NAMALWA (cell line): Measurements from ENCODE around the gene LRFN5.
"Not testable (repeated sequence)": the region's sequence is repeated elsewhere in the genome, so short reads cannot be mapped to it uniquely, and the experiment has no call there.

Source experiments
- DNase-seq: peaks from one replicate; pipeline ENCODE4 v3.0.0-alpha.2; 2015; ENCODE audit warnings: low spot score

The LRFN5 gene

DNA sequence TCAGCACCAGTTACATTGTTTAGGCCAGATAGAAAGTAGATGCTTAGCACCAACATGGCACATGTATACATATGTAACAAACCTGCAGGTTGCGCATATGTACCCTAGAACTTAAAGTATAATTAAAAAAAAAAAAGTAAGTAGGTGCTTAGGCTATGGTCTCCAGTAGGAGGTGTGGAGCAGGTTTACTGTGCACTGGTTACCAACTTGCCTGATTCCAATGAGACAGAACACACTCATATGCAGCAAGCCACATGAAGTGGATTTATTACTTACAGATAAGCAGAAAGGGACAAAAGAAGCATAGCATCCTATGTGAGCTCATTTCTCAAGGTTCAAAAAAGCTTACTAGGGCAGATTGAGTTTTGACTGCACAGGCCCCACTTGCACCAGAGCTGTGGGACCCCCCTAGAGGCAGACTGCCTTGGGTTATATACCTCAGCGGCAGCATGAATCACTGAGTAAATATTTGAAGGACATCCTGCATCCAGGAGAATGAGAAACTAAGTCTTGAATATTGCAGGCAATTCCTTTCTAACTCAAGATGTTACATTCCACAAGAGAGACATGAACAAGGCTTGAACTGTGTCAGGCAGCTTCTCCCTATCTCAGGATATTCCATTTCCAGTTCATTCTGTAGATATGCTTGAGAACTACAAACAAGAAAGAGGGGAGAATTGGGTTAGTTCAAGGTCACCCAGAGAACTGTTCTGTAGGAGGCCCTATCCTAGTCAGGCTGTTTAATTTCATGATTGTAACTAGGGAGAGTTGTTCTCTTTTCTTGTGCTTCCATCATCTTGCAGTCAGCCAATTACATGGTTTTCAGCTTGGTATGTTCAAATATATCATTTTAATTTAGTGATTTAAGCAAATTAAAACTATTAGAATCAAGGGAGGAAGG is 30.1 kb downstream of the LRFN5 start:
- no peak for DNase-seq

DNA sequence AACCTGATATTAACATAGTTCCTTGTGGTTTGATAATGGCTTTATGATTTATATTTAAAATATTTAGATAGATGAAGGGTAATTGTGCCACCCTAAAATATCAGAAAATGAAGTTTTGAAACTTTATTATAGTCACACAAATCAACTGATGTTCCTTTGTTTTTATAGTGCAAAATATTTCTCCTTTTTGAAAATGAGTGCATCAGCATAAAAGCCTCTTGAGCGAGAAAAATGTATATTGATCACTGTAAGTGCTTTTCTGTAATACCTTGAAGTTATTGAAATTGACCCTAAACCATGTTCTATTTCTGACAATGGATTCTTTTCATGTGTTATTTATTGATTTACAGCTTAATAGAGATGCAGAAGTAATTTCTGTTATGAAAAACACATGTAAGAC is 35.0 kb downstream of the LRFN5 start:
- no peak for DNase-seq

GRCh38 chr14:41642367-41642766 is 35.7 kb downstream of the LRFN5 start:
- DNase-seq = no peak

- DNase-seq = no peak
These were observed 36.1 kb downstream of the LRFN5 start for GRCh38 chr14:41642789-41643188.

DNA sequence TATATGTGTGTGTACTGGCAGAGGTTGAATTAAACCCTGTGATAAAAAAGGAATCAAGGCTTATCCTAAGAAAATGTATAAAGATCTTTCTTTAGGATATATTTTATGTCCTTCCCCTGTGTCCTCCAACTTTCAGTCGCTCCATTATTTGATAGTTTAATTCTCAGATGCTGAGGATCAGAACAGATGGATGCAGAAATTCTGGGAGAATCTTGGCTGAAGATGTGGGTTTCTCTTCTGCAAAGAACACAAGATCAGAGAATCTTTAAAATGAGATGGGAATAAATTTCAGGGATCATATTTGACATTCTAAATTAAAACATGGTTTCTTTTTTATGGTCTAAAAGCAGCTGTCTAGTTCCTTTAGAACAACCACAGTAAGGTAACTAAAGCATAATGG is 37.9 kb downstream of the LRFN5 start:
- no peak for DNase-seq

- no peak for DNase-seq
These were observed 44.1 kb downstream of the LRFN5 start for GRCh38 chr14:41650802-41651201.

DNA sequence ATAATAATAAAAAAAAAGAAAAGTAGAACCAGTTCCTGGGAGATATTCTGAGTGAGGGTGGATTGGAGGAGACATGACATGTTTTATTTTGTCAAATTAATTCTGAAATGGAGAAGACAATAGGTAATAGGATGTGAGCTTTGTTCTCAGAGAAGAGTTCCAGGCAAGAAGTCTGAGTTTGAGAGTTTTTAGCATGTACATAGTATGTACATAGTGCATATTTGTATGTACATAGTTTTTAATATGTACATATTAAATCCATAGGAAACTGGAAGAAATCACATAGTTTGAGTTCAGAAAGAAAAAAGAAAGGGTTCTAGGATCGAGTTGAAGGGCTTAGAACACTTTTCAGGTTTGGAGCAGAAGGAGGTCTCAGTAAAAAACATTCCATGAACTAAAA is 47.5 kb downstream of the LRFN5 start:
- DNase-seq = no peak

- no peak for DNase-seq
These were observed 56.2 kb downstream of the LRFN5 start for GRCh38 chr14:41662780-41663472.

DNA sequence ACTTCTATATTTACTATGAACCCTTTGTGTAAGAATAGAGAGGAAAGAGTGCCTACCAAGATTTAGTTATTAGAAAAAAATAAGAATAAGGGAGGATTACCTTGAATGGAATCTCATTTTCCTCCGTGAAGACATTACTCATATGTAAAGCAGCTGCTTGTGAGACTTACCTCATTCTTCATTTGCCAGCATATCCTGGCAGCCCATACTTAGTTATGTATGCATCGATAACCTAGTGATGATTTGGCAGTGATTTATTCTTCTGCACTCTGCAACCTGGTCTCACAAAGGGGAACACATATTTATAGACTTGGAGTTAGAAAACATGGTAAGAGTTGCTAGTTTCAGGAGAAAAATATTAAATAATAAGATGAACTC is 56.8 kb downstream of the LRFN5 start:
- no peak for DNase-seq

- no peak for DNase-seq
These were observed 59.6 kb downstream of the LRFN5 start for GRCh38 chr14:41666301-41666700.

DNA sequence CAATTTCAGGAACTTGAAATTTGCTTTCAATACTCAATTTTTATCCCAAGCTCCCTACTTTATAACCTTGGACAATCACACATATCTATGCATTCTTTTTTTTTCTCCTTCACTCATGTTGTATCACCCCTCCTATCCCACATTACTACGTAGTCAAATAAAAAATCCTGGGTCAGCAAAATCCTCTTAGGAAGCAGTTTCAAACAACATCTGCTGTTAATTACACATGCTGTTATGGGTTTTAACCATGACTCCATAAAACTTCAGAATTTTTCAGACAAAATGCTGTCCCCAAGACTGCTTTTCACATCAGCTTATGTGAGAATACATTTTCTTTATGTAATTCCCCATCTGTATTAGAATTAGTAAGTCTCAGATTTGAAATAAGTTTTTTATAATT is 61.7 kb downstream of the LRFN5 start:
- no peak for DNase-seq

DNA sequence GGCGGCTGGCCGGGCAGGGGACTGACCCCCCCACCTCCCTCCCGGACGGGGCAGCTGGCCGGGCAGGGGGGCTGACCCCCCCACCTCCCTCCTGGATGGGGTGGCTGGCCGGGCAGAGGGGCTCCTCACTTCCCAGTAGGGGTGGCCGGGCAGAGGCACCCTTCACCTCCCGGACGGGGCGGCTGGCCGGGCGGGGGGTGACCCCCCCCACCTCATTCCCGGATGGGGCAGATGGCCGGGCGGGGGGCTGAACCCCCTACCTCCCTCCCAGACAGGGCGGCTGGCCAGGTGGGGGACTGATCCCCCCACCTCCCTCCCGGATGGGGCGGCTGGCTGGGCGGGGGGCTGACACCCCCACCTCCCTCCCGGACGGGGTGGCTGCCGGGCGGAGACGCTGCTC is 66.9 kb downstream of the LRFN5 start:
- not testable (repeated sequence) for DNase-seq

DNA sequence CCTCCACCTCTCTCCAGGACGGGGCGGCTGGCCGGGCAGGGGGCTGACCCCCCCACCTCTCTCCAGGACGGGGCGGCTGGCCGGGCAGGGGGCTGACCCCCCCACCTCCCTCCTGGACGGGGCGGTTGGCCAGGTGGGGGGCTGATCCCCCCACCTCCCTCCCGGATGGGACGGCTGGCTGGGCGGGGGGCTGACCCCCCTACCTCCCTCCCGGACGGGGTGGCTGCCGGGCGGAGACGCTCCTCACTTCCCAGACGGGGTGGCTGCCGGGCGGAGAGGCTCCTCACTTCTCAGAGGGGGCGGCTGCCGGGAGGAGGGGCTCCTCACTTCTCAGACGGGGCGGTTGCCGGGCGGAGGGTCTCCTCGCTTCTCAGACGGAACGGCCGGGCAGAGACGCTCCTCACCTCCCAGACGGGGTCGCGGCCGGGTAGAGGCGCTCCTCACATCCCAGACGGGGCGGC is 67.9 kb downstream of the LRFN5 start:
- not testable (repeated sequence) for DNase-seq

GRCh38 chr14:41699486-41699885 is 92.8 kb downstream of the LRFN5 start:
- no peak for DNase-seq

GRCh38 chr14:41718477-41719166 is 111.9 kb downstream of the LRFN5 start:
- no peak for DNase-seq

DNA sequence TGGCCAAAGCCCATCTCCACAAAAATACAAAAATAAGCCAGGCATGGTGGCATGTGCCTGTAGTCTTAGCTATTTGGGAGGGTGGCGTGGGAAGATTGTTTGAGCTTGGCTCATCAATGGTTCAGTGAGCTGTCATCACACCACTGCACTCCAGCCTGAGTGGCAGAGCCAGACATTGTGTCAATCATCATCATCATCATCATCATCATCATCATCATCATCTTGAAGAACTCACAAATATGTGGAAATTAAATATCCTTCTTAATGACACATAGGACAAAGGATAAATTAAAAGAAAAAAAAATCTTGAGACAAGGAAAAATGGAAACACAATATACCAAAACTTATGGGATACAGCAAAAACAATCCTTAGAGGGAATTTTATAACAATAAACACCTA is 132.5 kb downstream of the LRFN5 start:
- no peak for DNase-seq

DNA sequence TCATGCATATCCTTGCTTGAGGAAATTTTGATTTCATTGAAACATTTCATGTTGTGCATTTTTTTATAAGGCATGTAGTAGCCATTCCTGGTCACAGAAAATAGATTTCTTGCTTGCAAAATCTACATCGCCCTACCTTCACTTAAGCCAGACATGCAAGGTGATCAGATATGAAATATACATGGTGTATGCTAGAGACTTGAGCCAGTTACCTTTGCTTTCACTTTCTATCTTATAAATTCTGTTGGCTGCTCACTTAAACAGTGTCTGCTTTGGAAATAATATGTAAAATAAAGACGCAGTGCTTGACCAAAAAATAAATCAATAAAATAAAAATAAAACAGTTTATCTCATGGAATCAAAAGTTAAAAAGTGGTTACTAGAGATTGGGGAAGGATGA is 136.5 kb downstream of the LRFN5 start:
- DNase-seq = no peak

GRCh38 chr14:41749429-41749828 is 142.8 kb downstream of the LRFN5 start:
- peak; percentile 1 for DNase-seq

- DNase-seq = not testable (repeated sequence)
These were observed 143.9 kb downstream of the LRFN5 start for GRCh38 chr14:41750575-41750974.

- no peak for DNase-seq
These were observed 151.5 kb downstream of the LRFN5 start for GRCh38 chr14:41758011-41758665.

GRCh38 chr14:41761204-41761603 is 154.5 kb downstream of the LRFN5 start:
- no peak for DNase-seq

DNA sequence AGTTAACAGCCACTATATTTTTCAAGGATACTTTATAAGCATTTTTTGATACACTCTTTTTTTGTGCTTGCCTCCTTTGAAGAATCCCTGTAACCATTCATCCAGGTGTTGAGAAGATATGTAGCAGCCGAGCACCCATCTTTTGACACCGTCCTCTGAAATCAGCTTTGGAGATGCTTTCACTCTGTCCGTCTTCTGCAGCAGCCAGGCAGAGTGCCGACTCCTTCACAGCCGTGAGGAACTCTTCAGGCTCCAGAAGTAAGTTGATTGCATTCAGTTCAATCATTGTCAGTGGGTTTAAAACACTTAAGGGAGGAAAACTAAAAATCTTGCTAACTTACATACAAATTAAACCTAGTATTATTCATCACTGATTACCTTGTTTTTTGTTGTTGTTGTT is 160.1 kb downstream of the LRFN5 start:
- no peak for DNase-seq
